Type B pancreatic cell (in vitro differentiated cells): ENCODE measurements around the gene RDM1. TPM values are rescaled to one million over a fixed set of nuclear protein-coding genes. Genes with fewer than 3 reads are reported as not detected.

Source experiments
- DNase-seq: peaks from one replicate; pipeline ENCODE4 v3.0.0; 2021; ENCODE audit warnings: mixed read lengths; ENCODE audit not compliant: unreplicated experiment; ENCODE audit errors: extremely low spot score
- H3K27ac Mint-ChIP-seq: 2 replicates; pipeline ENCODE4 v1.8.0; 2021; ENCODE audit warnings: mild to moderate bottlenecking, mixed read lengths
- H3K27me3 Mint-ChIP-seq: 2 replicates; pipeline ENCODE4 v1.8.0; 2021; ENCODE audit warnings: mixed read lengths
- H3K36me3 Mint-ChIP-seq: 2 replicates; pipeline ENCODE4 v1.8.0; 2021; ENCODE audit warnings: mixed read lengths
- H3K4me1 Mint-ChIP-seq: one replicate; pipeline ENCODE4 v1.8.0; 2021; ENCODE audit warnings: mixed read lengths; ENCODE audit not compliant: unreplicated experiment
- H3K4me3 Mint-ChIP-seq: 2 replicates; pipeline ENCODE4 v1.8.0; 2021; ENCODE audit warnings: mild to moderate bottlenecking, mixed read lengths
- H3K9me3 Mint-ChIP-seq: 2 replicates; pipeline ENCODE4 v1.8.0; 2021; ENCODE audit warnings: mixed read lengths
- total RNA-seq: library from RNA; stranded (reverse); gene quantifications from 2 replicates; pipeline ENCODE4 v1.2.1, GENCODE V29; 2021; ENCODE audit warnings: low replicate concordance
- TF ChIP-seq, protein P1 (sequence below): fragments of 200-600 bp; sonication (generic); conservative IDR thresholded peaks from 2 replicates; pipeline ENCODE4 v1.5.0; 2021; ENCODE audit warnings: antibody characterized with exemption, mild to moderate bottlenecking

The RDM1 gene
- total RNA-seq, 1 donor from 2014 or later: 4.4 TPM

DNA sequence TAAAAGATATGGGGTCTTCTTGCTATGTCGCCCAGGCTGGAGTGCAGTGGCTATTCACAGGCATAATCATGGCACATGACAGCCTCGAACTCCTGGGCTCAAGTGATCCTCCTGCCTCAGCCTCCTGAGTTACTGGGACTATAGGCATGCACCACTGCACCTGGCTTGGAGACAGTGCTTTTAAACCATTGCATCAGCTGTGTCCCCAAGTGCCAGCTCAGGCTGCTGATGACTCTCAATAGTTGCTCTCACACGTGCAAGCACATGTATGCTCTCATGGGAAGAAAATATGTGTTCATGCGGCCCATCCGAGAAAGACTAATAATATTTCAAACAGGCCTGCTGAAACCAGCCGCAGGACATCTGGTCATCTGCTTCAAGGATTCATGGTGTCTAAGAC, 42.0 kb upstream of the RDM1 start:
- Mint-ChIP-seq H3K27me3 (no peaks in the 10 kb centered on the region), H3K36me3 (no peaks in the 10 kb centered on the region), H3K9me3 (no peaks in the 10 kb centered on the region), H3K4me1 (peaks cover 13% of the 10 kb centered on the region), H3K4me3 (no peak overlapping the region), H3K27ac (peak overlapping the region; percentile 60)
- TF ChIP-seq, protein P1, sequence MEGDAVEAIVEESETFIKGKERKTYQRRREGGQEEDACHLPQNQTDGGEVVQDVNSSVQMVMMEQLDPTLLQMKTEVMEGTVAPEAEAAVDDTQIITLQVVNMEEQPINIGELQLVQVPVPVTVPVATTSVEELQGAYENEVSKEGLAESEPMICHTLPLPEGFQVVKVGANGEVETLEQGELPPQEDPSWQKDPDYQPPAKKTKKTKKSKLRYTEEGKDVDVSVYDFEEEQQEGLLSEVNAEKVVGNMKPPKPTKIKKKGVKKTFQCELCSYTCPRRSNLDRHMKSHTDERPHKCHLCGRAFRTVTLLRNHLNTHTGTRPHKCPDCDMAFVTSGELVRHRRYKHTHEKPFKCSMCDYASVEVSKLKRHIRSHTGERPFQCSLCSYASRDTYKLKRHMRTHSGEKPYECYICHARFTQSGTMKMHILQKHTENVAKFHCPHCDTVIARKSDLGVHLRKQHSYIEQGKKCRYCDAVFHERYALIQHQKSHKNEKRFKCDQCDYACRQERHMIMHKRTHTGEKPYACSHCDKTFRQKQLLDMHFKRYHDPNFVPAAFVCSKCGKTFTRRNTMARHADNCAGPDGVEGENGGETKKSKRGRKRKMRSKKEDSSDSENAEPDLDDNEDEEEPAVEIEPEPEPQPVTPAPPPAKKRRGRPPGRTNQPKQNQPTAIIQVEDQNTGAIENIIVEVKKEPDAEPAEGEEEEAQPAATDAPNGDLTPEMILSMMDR: no peak
- DNase-seq: no peak

DNA sequence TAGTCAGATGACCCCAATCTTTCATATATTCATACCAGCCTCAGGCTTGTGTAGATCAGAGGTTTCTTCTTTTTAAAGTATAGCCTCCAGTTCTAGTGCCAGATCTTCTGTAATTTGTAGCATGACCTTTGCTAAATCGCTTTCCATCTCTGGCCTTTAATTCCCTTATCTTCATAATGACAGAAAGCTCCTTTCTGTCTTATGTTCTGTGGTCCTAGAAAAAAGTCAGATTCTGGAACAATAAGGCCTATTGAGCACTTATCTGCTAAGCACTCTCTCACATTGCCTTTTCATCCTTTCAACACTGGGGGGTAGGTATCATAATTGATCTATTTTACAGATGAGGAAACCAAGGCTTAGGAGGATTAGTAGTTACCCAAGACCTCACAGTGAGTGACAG, 41.5 kb upstream of the RDM1 start:
- Mint-ChIP-seq H3K4me1 (peaks cover 13% of the 10 kb centered on the region), H3K27ac (no peak overlapping the region), H3K27me3 (no peaks in the 10 kb centered on the region), H3K9me3 (no peaks in the 10 kb centered on the region), H3K4me3 (no peak overlapping the region), H3K36me3 (no peaks in the 10 kb centered on the region)
- TF ChIP-seq, protein P1: no peak
- no peak for DNase-seq

DNA sequence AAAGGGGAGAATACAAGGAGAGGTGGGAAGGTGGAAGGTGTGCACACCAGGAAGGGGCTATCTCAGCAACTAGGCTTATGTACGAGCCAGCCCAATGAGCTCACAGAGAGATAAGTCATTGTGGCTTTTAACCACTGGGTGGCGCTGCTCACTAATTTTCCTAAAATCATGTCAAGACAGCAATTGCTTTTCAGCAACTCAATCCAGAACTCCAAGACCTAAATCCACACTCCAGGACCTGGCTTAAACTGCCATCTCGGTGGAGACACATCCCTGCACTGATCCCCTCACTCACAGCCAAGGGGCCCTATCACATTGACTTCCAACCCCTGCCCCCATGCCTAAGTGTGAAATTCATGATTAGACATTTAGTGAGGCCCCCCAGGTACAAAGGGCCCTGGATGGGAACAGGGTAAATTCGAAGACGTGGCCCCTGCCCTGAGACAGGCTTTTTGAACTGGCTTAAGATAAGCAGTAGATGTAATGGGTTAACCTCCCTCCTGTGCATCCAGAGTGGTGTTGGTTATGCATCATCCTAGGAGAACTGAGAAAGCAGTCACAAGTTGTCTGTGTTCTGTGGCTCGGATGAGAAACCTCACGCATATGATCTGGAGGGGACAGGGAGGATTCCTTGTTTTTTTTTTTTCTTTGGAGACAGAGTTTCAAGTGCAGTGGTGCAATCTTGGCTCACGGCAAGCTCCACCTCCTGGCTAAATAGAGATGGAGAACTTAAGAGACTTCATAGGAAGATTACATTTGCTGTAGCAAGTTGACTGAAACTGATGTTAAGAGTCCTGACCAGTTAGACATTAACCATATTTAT, 39.2 kb upstream of the RDM1 start:
- H3K27ac Mint-ChIP-seq: peak overlapping the region; percentile 42
- H3K27me3 Mint-ChIP-seq: no peaks in the 10 kb centered on the region
- DNase-seq: peak; percentile 79
- peaks cover 13% of the 10 kb centered on the region for H3K4me1 Mint-ChIP-seq
- no peak overlapping the region for H3K4me3 Mint-ChIP-seq
- H3K9me3 Mint-ChIP-seq: no peaks in the 10 kb centered on the region
- H3K36me3 Mint-ChIP-seq: no peaks in the 10 kb centered on the region
- TF ChIP-seq, protein P1: peak; percentile 92

DNA sequence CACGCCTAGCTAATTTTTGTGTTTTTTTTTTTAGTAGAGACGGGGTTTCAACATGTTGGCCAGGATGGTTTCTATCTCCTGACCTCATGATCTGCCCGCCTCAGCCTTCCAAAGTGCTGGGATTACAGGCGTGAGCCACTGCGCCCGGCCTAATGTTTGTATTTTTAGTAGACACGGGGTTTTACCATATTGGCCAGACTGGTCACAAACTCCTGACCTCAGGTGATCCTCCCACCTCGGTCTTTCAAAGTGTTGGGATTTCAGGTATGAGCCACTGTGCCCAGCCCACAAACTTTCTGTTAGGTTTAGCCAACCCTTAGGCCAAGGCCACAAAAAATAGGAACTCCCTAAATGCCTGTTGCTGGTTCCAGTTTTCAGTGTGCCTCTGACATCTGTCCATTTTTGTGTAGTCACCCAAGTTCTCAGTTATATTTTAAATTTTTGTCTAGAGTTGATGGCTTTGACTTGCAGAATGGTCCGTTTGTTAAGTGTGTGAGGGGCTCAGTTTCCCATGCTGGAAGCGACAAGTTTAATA, 38.0 kb upstream of the RDM1 start:
- DNase-seq: no peak
- Mint-ChIP-seq H3K27me3 (no peaks in the 10 kb centered on the region), H3K9me3 (no peaks in the 10 kb centered on the region), H3K4me1 (peaks cover 9% of the 10 kb centered on the region), H3K27ac (no peak overlapping the region), H3K36me3 (no peaks in the 10 kb centered on the region), H3K4me3 (no peak overlapping the region)
- TF ChIP-seq, protein P1: no peak

DNA sequence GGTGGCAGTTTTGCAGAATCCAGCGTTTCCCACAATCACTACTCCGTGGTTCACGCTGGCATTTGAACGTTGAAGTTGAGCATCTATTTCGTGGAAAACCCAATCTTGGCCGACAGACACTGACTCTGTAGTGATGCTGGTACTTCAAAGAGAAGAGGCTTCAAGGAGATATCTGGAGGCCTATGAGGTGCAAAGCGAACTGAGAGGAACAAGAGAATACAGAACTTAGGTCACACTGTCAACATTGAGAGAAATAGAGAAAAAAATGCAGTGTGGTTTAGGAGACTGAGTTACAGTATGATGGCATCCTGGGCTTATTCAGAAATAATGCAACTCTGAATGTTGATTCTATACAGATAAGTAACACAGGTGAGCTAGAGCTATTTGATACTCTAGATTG, 34.7 kb upstream of the RDM1 start:
- Mint-ChIP-seq H3K4me1 (peaks cover 5% of the 10 kb centered on the region), H3K27ac (no peak overlapping the region), H3K36me3 (no peaks in the 10 kb centered on the region), H3K4me3 (no peak overlapping the region), H3K9me3 (no peaks in the 10 kb centered on the region), H3K27me3 (no peaks in the 10 kb centered on the region)
- TF ChIP-seq, protein P1: no peak
- no peak for DNase-seq
